ENCODE results near the gene PRSS21.

- TF ChIP-seq CTCF (conservative IDR thresholded peaks at IDR 0.05): no peak
- TF ChIP-seq ZFX (IDR thresholded peaks at IDR 0.05): no peak
Observed at GRCh38 chr16:2779978-2780898, 36.8 kb upstream of the PRSS21 start.
